Activated CD8-positive, alpha-beta memory T cell treated with anti-CD3 and anti-CD28 coated beads, Interleukin-2, amount 50 U/mL, for 24 hours (primary cell): ENCODE measurements around the gene DNAJC15.
"Not testable (repeated sequence)": the region's sequence is repeated elsewhere in the genome, so short reads cannot be mapped to it uniquely, and the experiment has no call there.

Experiments used
- DNase-seq: peaks from one replicate; pipeline ENCODE4 v3.0.0-alpha.2; 2020; ENCODE audit errors: extremely low read depth

The DNAJC15 gene

DNA sequence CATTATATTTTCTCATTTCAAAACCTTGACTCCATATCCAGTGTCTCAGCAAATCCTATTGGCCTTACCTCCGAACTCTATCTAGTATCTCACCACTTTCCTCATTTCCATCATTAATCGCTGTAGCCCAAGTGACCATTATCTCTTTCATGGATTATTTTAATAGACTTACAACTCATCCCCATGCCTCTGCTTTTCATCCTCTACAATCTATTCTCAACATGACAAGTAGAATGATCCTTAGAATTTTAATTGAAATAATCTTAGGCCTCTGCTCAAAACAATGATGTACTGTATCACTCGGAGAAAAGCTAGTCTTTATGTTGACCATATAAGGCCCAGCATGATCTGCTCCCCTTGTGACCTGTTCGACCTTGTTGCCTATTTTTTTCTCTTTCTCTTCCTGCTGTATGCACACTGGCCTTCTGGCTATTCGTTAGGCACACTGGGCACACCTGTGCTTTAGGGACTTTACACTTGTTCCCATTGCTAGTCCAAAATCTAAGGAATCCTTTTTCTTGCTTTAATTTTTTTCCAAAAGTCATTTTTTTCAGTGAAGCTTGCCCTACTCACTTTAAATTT, 21.4 kb downstream of the DNAJC15 start:
- DNase-seq, result no peak

GRCh38 chr13:43045302-43045773, 22.0 kb downstream of the DNAJC15 start:
- not testable (repeated sequence) for DNase-seq

GRCh38 chr13:43046259-43046658, 22.9 kb downstream of the DNAJC15 start:
- DNase-seq, result no peak

GRCh38 chr13:43054803-43055802, 31.7 kb downstream of the DNAJC15 start:
- no peak for DNase-seq

GRCh38 chr13:43057653-43058317, 34.4 kb downstream of the DNAJC15 start:
- no peak for DNase-seq

DNA sequence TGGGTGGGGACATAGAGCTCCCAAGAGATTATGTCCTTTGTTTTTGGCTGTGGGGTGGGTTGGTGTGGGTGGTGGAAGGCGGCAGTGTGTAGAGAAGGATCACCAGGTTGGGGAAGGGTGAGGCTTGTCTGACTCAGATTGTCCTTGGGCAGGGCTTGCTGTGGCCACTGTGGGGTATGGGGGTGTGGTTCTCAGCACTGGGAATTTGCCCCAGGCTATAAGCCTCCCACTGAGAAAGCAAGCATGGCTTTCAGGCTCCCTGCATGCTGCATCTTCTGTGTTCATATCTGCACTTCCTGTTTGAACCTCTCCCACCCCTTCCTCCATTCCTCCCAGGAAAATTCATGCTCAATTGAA, 34.9 kb downstream of the DNAJC15 start:
- no peak for DNase-seq

DNA sequence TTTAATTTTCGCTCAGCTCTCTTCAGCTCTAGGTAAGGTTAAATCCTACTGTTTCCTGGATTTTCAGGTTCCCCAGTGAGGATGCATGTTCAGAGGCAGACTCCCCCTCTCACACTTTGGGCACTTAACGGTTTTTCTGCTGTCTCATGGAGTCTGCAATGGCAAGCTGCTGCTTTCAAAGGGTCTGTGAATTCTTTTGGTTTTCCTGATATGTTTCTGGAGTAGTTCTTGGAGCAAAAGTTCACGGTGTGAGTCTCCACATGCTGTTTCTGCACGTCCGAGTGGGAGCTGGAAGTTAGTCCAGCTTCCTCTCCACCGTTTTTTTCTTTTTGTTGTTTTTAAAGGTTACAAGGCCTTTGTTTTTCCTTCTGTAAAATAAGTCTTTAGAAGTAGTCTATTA, 35.4 kb downstream of the DNAJC15 start:
- DNase-seq, result no peak

GRCh38 chr13:43059779-43060178, 36.4 kb downstream of the DNAJC15 start:
- not testable (repeated sequence) for DNase-seq

GRCh38 chr13:43060806-43061205, 37.4 kb downstream of the DNAJC15 start:
- not testable (repeated sequence) for DNase-seq

GRCh38 chr13:43061496-43062280, 38.3 kb downstream of the DNAJC15 start:
- no peak for DNase-seq

DNA sequence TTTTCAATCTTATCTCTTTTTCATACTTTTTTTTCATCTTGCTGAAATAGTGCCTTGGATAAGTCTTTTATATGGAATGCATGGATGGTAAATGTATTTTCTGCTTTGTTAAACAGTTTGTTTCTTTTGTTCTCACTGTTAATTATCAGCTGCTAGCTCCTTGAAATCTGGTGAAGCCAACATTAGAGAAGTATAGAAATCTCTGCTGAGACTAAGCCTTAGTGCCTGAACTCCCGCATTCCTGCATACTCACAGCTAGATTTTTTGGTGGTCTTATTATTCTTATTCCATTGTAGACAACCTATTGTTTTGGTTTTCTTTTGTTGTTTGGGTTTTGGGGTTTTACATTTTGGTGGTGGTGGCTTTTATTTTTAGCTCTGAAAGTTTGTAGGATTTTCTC, 48.4 kb downstream of the DNAJC15 start:
- no peak for DNase-seq

GRCh38 chr13:43072394-43072793, 49.0 kb downstream of the DNAJC15 start:
- no peak for DNase-seq

DNA sequence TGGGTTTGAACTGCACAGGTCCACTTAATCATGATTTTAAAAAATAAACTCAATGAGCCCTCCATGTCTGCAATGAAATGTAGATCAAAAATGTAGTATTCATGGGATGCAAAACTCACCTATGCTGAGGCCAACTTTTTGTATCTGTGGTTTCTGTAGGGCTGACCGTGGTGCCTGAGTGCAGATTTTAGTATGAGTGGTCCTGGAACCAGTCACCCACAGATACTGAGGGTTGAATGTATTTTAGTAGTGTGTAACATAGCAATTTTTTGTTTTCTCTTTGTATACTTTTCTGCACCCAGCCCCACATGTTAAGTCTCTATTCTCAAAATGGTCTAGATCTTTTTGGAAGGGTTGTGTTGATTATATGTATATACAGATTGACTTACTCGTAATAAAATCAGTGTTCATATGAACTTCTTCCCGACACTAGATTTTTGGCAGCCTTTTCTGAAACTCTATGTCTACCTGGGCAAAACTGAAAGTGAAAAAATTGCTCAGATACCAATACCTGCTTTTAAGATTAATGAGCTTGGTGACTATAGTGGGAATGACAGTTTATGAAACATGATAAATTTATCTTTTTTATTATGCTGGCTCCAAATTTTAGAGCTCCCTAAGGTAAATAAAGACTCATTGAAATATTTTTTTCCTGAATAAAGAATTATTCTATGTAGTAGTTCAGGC, 51.6 kb downstream of the DNAJC15 start:
- DNase-seq, result no peak

- not testable (repeated sequence) for DNase-seq
These were observed 52.1 kb downstream of the DNAJC15 start for GRCh38 chr13:43075511-43075902.

GRCh38 chr13:43077046-43077445, 53.7 kb downstream of the DNAJC15 start:
- no peak for DNase-seq

DNA sequence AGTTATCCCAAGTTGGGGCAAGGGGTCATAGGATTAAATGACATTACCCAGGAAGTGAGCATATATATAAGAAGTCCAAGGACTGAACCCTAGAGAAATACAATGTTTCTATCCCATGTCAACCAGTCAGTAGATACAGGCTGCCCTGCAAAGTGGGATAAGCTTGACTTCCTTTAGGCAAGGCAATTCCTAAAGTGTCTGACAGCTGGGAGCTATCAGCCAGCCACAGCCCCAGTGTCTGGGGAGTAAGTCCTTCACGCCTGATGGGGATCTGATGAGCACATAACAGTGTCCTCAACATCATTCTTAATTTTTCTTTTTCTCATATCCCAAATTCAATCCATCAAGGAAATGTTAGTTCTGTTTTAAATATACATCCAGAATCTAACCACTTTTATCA, 54.1 kb downstream of the DNAJC15 start:
- DNase-seq, result no peak

DNA sequence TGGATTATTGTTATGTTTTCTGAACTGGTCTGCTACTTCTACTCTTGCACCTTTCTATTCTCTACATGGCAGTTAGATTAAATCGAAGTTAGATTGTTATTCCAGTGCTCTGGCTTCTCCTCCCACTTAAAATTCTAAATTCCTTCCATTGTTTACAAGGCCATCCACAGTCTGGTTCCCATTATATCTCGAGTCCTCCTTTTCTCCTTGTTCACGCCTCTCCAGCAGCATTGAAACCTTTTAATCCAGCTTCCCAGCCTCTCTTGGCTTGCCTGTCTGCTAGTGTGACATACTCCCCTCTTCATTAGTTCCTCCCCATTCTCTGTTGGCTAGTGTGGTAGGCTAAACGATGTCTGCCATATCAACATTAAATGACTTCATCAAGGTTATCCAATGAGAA, 54.5 kb downstream of the DNAJC15 start:
- DNase-seq, result no peak

GRCh38 chr13:43078399-43078798, 55.0 kb downstream of the DNAJC15 start:
- DNase-seq, result no peak

DNA sequence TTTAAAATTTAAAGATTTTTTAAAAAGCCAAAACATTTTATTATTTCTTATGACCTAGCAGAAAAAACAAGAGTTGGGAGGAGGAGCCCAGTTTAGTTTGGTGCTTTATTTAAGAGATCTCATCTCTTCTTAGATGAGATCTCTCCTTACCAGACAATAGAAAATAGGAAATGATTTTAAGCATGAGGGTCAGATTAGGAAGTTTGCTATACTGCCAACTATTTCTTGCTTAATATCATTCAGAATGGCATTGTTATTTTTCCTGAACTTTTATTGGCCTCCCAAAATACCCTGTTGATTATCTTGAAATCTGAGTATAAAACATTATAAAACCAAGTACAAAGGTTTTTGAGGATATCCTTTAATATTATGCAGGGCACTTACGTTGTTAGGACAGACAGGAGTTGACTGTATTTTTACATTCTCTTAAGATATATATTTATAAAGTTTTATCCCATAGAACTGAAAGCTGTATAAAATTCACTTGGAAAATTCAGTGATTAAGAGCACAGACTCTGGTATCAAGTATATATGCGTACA, 56.1 kb downstream of the DNAJC15 start:
- DNase-seq, result no peak

DNA sequence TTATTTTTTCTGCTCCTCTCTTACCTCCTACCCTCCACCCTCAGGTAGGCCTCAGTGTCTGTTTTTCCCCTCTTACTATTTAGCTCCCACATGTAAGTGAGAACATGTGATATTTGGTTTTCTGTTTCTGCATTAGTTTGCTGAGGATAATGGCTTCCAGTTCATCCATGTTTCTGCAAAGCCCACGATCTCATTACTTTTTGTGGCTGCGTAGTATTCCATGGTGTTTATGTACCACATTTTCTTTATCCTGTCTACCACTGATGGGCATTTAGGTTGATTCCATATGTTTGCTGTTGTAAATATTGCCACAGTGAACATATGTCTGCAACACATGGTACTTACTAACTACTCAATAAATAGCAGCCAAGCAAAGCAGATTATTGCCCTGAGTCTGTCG, 56.8 kb downstream of the DNAJC15 start:
- no peak for DNase-seq

GRCh38 chr13:43081866-43082265, 58.5 kb downstream of the DNAJC15 start:
- DNase-seq, result no peak
